ENCODE results near the gene FBRSL1.

Gene FBRSL1

DNA sequence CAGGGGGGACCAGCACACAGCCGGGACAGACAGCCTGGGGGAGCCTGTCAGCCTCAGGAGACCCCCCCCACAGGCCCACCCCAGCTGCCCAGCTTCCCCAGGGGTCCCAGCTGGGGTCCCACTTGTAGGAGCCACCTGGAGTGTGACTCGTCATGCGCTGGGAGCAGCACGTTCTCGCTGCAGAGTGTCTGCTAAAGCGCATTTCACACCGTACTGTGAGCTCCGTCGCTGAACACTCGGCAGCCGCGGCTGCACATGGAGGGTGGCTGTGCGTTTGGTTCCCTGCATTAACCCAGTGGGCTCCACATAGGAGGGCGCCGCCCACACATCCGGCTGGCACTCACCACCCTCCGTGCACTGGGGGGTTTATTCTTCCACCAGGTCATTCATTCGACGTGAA, 56.7 kb downstream of the FBRSL1 start:
- no peak for TF ChIP-seq CTCF (IDR thresholded peaks at IDR 0.05; ENCODE audit: unreplicated experiment in 3 of 3)
- Mint-ChIP-seq H3K27me3 (ENCODE audit: low read depth) (peaks cover 19% of the 10 kb centered on the region), H3K9me3 (no peaks in the 10 kb centered on the region), H3K27ac (no peak overlapping the region), H3K36me3 (ENCODE audit: low read depth) (peaks cover 4% of the 10 kb centered on the region), H3K4me3 (no peak overlapping the region), H3K4me1 (peaks cover 10% of the 10 kb centered on the region)

- Mint-ChIP-seq H3K4me1 (peaks cover 10% of the 10 kb centered on the region), H3K36me3 (ENCODE audit: low read depth) (peaks cover 5% of the 10 kb centered on the region), H3K4me3 (no peak overlapping the region), H3K27me3 (ENCODE audit: low read depth) (peaks cover 19% of the 10 kb centered on the region), H3K9me3 (no peaks in the 10 kb centered on the region), H3K27ac (no peak overlapping the region)
- TF ChIP-seq CTCF (IDR thresholded peaks at IDR 0.05; ENCODE audit: unreplicated experiment in 3 of 3): no peak
Measured at GRCh38 chr12:132547205-132547740, 57.3 kb downstream of the FBRSL1 start.

DNA sequence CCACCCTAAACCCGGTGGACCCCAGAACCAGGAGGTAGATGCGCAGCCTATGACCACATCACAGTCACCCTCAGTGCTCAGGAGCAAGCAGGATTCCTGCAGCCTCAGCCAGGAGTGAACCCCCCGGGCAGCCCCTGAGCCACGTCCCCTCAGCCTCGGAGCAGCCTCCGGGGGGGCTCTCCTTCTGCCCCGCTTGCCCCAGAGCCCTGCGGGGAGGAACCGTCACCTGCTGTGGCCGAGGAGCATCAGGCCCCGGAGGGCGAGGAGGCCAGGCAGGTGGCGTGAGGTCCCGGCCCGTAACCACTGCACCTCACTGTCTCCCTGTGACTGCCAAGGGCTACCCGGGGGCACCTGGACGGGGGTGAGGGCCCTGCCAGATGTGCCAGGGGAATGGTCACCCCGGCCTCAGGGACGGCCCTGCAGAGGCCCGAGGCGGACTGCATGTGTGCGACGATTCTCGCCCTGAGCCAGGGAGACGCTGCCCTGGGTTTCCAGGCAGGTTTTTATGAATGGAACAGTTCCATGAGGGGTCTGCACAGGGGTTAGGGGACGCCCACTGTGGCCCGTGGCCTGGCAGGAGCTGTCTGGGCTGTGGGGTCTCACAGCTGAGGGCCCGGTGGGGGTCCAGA, 58.6 kb downstream of the FBRSL1 start:
- TF ChIP-seq CTCF (IDR thresholded peaks at IDR 0.05; ENCODE audit: unreplicated experiment in 3 of 3): no peak
- H3K4me3 Mint-ChIP-seq: no peak overlapping the region
- H3K27me3 Mint-ChIP-seq (ENCODE audit: low read depth): peaks cover 19% of the 10 kb centered on the region
- peaks cover 10% of the 10 kb centered on the region for H3K4me1 Mint-ChIP-seq
- H3K27ac Mint-ChIP-seq: no peak overlapping the region
- no peaks in the 10 kb centered on the region for H3K9me3 Mint-ChIP-seq
- peaks cover 9% of the 10 kb centered on the region for H3K36me3 Mint-ChIP-seq (ENCODE audit: low read depth)

DNA sequence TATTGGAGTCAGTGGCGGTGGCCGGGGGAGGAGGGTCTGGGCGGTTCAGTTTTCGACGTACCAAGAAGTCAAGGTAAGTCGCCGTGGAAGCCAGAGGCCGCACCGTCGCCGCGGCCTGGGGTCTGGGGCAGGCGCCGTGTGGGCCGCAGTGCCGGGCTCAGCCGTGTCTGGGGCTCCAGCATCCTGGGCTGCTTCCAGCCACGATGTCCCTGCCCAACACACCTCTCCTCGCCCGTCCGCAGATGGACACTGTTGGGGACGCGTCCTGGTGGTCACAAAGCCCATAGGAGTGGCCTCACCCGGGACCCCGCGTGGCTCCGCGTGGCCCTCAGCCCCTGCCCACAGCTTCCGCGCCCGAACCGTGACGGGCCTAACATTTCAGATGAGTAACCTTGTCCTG, 59.1 kb downstream of the FBRSL1 start:
- Mint-ChIP-seq H3K9me3 (no peaks in the 10 kb centered on the region), H3K4me3 (no peak overlapping the region), H3K27ac (no peak overlapping the region), H3K27me3 (ENCODE audit: low read depth) (peaks cover 19% of the 10 kb centered on the region), H3K4me1 (peaks cover 10% of the 10 kb centered on the region), H3K36me3 (ENCODE audit: low read depth) (peaks cover 9% of the 10 kb centered on the region)
- TF ChIP-seq CTCF (IDR thresholded peaks at IDR 0.05; ENCODE audit: unreplicated experiment in 3 of 3): no peak

DNA sequence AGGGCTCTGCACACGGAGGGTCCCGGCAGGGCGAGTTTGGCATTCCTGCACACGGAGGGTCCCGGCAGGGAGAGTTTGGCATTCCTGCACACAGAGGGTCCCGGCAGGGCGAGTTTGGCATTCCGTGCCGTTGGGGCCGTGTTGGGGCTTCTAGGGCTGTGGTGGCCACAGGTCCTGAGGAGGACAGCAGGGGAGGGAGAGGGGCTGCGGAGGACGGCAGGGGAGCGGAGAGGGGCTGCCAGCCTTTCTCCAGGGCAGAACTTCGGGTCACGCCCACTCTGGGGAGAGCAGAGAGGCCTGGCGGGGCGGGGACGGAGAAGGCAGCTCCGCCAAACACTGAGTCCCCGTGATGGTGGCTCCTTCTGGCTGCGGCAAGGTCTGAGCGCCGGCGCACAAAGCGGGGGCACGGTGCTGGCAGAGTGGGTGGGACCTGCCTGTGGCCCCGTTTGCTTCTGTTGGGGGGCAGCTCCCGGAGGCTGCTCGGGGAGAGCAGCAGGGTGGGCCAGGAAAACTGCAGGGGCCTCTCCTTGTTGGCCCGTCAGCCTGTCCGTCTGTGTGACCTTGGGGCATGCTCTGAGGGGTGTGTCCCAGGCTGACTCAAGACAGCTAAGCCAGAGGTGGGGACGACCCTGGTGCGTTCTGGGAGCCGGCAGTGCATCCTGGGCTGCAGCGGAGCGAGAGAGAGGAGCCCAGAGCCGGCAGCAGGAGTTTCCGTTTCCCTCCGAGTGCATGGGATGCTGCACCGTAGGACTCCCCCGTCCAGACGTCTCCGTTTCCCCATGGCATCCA, 60.3 kb downstream of the FBRSL1 start:
- peaks cover 3% of the 10 kb centered on the region for H3K4me1 Mint-ChIP-seq
- peak overlapping the region in 1 of 3 experiments; percentile 59 for H3K4me3 Mint-ChIP-seq
- H3K27me3 Mint-ChIP-seq (ENCODE audit: low read depth): peaks cover 14% of the 10 kb centered on the region
- H3K9me3 Mint-ChIP-seq: no peaks in the 10 kb centered on the region
- H3K36me3 Mint-ChIP-seq (ENCODE audit: low read depth): peaks cover 9% of the 10 kb centered on the region
- no peak for TF ChIP-seq CTCF (IDR thresholded peaks at IDR 0.05; ENCODE audit: unreplicated experiment in 3 of 3)
- H3K27ac Mint-ChIP-seq: no peak overlapping the region
